ENCODE measurements around the gene WDR37.

- TF ChIP-seq CTCF (IDR thresholded peaks at IDR 0.05) (no peak), POLR2A (IDR thresholded peaks at IDR 0.05) (no peak)
Observed at GRCh38 chr10:1159131-1160061, 103.2 kb downstream of the WDR37 start.
